H1 (cell line): ENCODE results near the gene SIM2. TPM values are rescaled to one million over a fixed set of nuclear protein-coding genes. Genes with fewer than 3 reads are reported as not detected.

ENCODE experiments used
- CTCF ChIA-PET: fragments of 300-600 bp; sonication (Branson Sonifier 250); formaldehyde crosslinking; loops from one replicate; lab custom pipeline; 2021; ENCODE audit not compliant: partially characterized antibody; lab: Charles Lee
- POLR2A ChIA-PET: fragments of 300-600 bp; sonication (Branson Sonifier 250); formaldehyde crosslinking; loops from one replicate; lab custom pipeline; 2021; ENCODE audit warnings: inconsistent platforms; ENCODE audit not compliant: partially characterized antibody; lab: Charles Lee
- DNase-seq, 2 experiments: peaks; one replicate each; pipeline versions ENCODE4 v3.0.0 to v3.0.0-alpha.2; 2010 to 2022; ENCODE audit warnings: low spot score in 2 of 2, low read depth in 1 of 2, mixed read lengths in 1 of 2
- FAIRE-seq: peaks from 2 replicates; lab custom pipeline; 2011; peaks lifted over from hg19 to GRCh38; lab: Jason Lieb, UNC
- H2AFZ ChIP-seq: 2 replicates; pipeline ENCODE4 v1.8.1; 2012; ENCODE audit warnings: low read length, inconsistent platforms
- H2AK5ac ChIP-seq: 2 replicates; pipeline ENCODE4 v1.6.1; 2013; ENCODE audit warnings: low read depth, low read length
- H2BK120ac ChIP-seq: replicated peaks from 2 replicates; pipeline ENCODE3; 2013; ENCODE audit warnings: low read depth, low read length, inconsistent platforms
- H2BK12ac ChIP-seq: 2 replicates; pipeline ENCODE4 v1.6.1; 2013; ENCODE audit warnings: low read depth, low read length
- H2BK15ac ChIP-seq: 2 replicates; pipeline ENCODE4 v1.6.1; 2013; ENCODE audit warnings: low read length
- H2BK20ac ChIP-seq: 2 replicates; pipeline ENCODE4 v1.6.1; 2013; ENCODE audit warnings: low read length
- H2BK5ac ChIP-seq: 2 replicates; pipeline ENCODE4 v1.6.1; 2013; ENCODE audit warnings: low read depth, low read length
- H3K14ac ChIP-seq: 2 replicates; pipeline ENCODE4 v1.6.1; 2013; ENCODE audit warnings: inconsistent platforms; ENCODE audit not compliant: insufficient read length
- H3K18ac ChIP-seq: 2 replicates; pipeline ENCODE4 v1.6.1; 2013; ENCODE audit warnings: low read length; ENCODE audit errors: extremely low read depth
- H3K23ac ChIP-seq: 2 replicates; pipeline ENCODE4 v1.6.1; 2013; ENCODE audit warnings: inconsistent platforms; ENCODE audit not compliant: insufficient read length
- H3K23me2 ChIP-seq: 2 replicates; pipeline ENCODE4 v1.6.1; 2013; ENCODE audit warnings: low read depth, low read length
- H3K27ac ChIP-seq: 2 replicates; pipeline ENCODE4 v1.6.1; 2011; ENCODE audit warnings: low read depth, low read length, inconsistent platforms
- H3K27me3 ChIP-seq, 4 experiments: replicated peaks in 1 of 4; 1 replicate in 1 of 4; 2 replicates in 3 of 4; pipeline versions ENCODE4 v1.6.1 to v1.8.1; 2011 to 2013; ENCODE audit warnings: low read length in 3 of 4, mild to moderate bottlenecking in 3 of 4, inconsistent platforms in 2 of 4, mixed read lengths in 2 of 4, moderate library complexity in 1 of 4; ENCODE audit not compliant: control insufficient read depth in 3 of 4, insufficient read depth in 3 of 4; ENCODE audit errors: extremely low read depth in 1 of 4
- H3K36me3 ChIP-seq, 4 experiments: 2 replicates each; pipeline versions ENCODE4 v1.6.1 to v1.8.1; 2011 to 2013; ENCODE audit warnings: mild to moderate bottlenecking in 4 of 4, low read length in 3 of 4, moderate library complexity in 2 of 4, control low read depth in 1 of 4, inconsistent platforms in 1 of 4; ENCODE audit not compliant: insufficient read depth in 4 of 4, control insufficient read depth in 2 of 4
- H3K4ac ChIP-seq: replicated peaks from 2 replicates; pipeline ENCODE3; 2013; ENCODE audit warnings: low read length, low read depth, mixed read lengths, inconsistent platforms; ENCODE audit not compliant: insufficient read length
- H3K4me1 ChIP-seq, 4 experiments: replicated peaks in 1 of 4; 1 replicate in 1 of 4; 2 replicates in 3 of 4; pipeline versions ENCODE4 v1.6.1 to v1.8.1; 2011 to 2013; ENCODE audit warnings: low read length in 3 of 4, inconsistent platforms in 2 of 4, mixed read lengths in 1 of 4; ENCODE audit not compliant: insufficient read depth in 4 of 4, control insufficient read depth in 3 of 4
- H3K4me2 ChIP-seq, 2 experiments: 2 replicates each; pipeline versions ENCODE4 v1.6.1 to v1.8.1; 2011 to 2013; ENCODE audit warnings: low read depth in 2 of 2, low read length in 2 of 2, control low read depth in 1 of 2, inconsistent platforms in 1 of 2, mild to moderate bottlenecking in 1 of 2; ENCODE audit not compliant: insufficient read depth in 1 of 2
- H3K4me3 ChIP-seq, 4 experiments: fragments of 200-600, 300-600 bp in 1 of 4; sonication (generic), shearing (Covaris generic), sonication (Bioruptor Twin) in 1 of 4; 2 replicates each; pipeline versions ENCODE4 v1.5.1 to v1.8.1; 2011 to 2016; ENCODE audit warnings: low read length in 4 of 4, low read depth in 3 of 4, control low read depth in 2 of 4, inconsistent platforms in 2 of 4, mild to moderate bottlenecking in 2 of 4, mixed read lengths in 1 of 4, moderate library complexity in 1 of 4; ENCODE audit not compliant: insufficient read depth in 2 of 4; ENCODE audit errors: extremely low read depth in 1 of 4
- H3K56ac ChIP-seq: replicated peaks from 2 replicates; pipeline ENCODE3; 2013; ENCODE audit warnings: low read depth, mild to moderate bottlenecking, mixed read lengths, low read length, inconsistent platforms; ENCODE audit not compliant: insufficient read length
- H3K79me1 ChIP-seq: 2 replicates; pipeline ENCODE4 v1.6.1; 2013; ENCODE audit warnings: low read depth, low read length, control low read depth
- H3K79me2 ChIP-seq, 2 experiments: 2 replicates each; pipeline versions ENCODE4 v1.6.1 to v1.8.1; 2012 to 2013; ENCODE audit warnings: low read length in 2 of 2, mild to moderate bottlenecking in 2 of 2, inconsistent platforms in 1 of 2; ENCODE audit not compliant: insufficient read depth in 2 of 2, control insufficient read depth in 1 of 2
- H3K9ac ChIP-seq, 4 experiments: replicated peaks in 1 of 4; 1 replicate in 1 of 4; 2 replicates in 3 of 4; pipeline versions ENCODE4 v1.6.1 to v1.8.1; 2011 to 2013; ENCODE audit warnings: low read depth in 3 of 4, low read length in 3 of 4, control low read depth in 2 of 4, mild to moderate bottlenecking in 2 of 4, moderate library complexity in 2 of 4, inconsistent platforms in 1 of 4; ENCODE audit errors: extremely low read depth in 1 of 4
- H3K9me3 ChIP-seq, 2 experiments: 2 replicates each; pipeline versions ENCODE4 v1.6.1 to v1.8.1; 2012 to 2013; ENCODE audit warnings: mild to moderate bottlenecking in 2 of 2, moderate library complexity in 2 of 2, control low read depth in 1 of 2, inconsistent platforms in 1 of 2, low read depth in 1 of 2, low read length in 1 of 2, mixed read lengths in 1 of 2; ENCODE audit not compliant: insufficient read depth in 2 of 2
- H4K20me1 ChIP-seq, 2 experiments: replicated peaks in 1 of 2; 2 replicates each; pipeline versions ENCODE3 to v1.8.1; 2011 to 2013; ENCODE audit warnings: inconsistent platforms in 2 of 2, low read length in 2 of 2, mild to moderate bottlenecking in 1 of 2; ENCODE audit not compliant: insufficient read depth in 2 of 2, control insufficient read depth in 1 of 2
- H4K5ac ChIP-seq: 2 replicates; pipeline ENCODE4 v1.6.1; 2013; ENCODE audit warnings: low read length, low read depth, mixed read lengths, inconsistent platforms; ENCODE audit not compliant: insufficient read length
- H4K8ac ChIP-seq: 2 replicates; pipeline ENCODE4 v1.8.0; 2013; ENCODE audit warnings: mild to moderate bottlenecking, moderate library complexity, low read length, inconsistent platforms; ENCODE audit not compliant: insufficient read depth; ENCODE audit errors: extremely low read depth
- H4K91ac ChIP-seq: replicated peaks from 2 replicates; pipeline ENCODE3; 2013; ENCODE audit warnings: low read length, mixed read lengths, inconsistent platforms; ENCODE audit not compliant: insufficient read length
- BACH1 ChIP-seq: IDR thresholded peaks from 2 replicates; pipeline ENCODE4 v1.6.1; 2012; ENCODE audit warnings: low read length, improper control_type of control experiment
- BRCA1 ChIP-seq: IDR thresholded peaks from 2 replicates; pipeline ENCODE4 v1.6.1; 2012; ENCODE audit warnings: low read depth, low read length, improper control_type of control experiment
- KDM4A ChIP-seq: IDR thresholded peaks from one replicate; pipeline ENCODE4 v1.7.1; 2012; ENCODE audit warnings: low read depth, mild to moderate bottlenecking, moderate library complexity, low read length, inconsistent platforms; ENCODE audit not compliant: severe bottlenecking
- POLR2A ChIP-seq, 2 experiments: IDR thresholded peaks; 1 replicate in 1 of 2; 2 replicates in 1 of 2; pipeline ENCODE4 v1.6.1; 2011; ENCODE audit warnings: low read depth in 2 of 2, low read length in 2 of 2, mild to moderate bottlenecking in 2 of 2; ENCODE audit errors: control extremely low read depth in 1 of 2
- SP1 ChIP-seq: IDR thresholded peaks from 2 replicates; pipeline ENCODE4 v1.6.1; 2011; ENCODE audit warnings: low read depth, low read length
- WGBS, 2 experiments: shearing (Covaris generic) in 1 of 2; methylation state at CpG; one replicate each; pipeline versions ENCODE4 v1.1.6 to v1.1.7; 2013 to 2015; ENCODE audit warnings: low lambda C conversion rate in 2 of 2, mixed read lengths in 2 of 2, inconsistent platforms in 1 of 2, low coverage in 1 of 2, missing lambda C conversion rate in 1 of 2; ENCODE audit not compliant: insufficient replicate concordance in 2 of 2, insufficient coverage in 1 of 2, insufficient read length in 1 of 2; ENCODE audit errors: extremely low coverage in 1 of 2, missing lambda C conversion rate in 1 of 2; 5-methylcytosine and 5-hydroxymethylcytosine counted together
- polyA plus RNA-seq, 7 experiments: library from polyadenylated mRNA; depleted of rRNA in 3 of 7; stranded (reverse) in 5 of 7; unstranded in 2 of 7; fragments of >200 nt in 5 of 7; fragments of 200-250 nt in 2 of 7; gene quantifications; 1 replicate in 5 of 7; 2 replicates in 1 of 7; 4 replicates in 1 of 7; pipeline versions ENCODE4 v1.2.1 to v1.2.3, GENCODE V29; 2011 to 2013; ENCODE audit warnings: missing spikeins in 2 of 7, mixed read lengths in 2 of 7
- total RNA-seq: library from RNA; stranded (reverse); fragmentation: NEBNext Ultra II Directional; extraction: Animal tissue kit (Norgen Biotek cat#: 25700); gene quantifications from 2 replicates; pipeline ENCODE4 v1.2.1, GENCODE V29; 2021

SIM2 gene
- total and polyA plus RNA-seq, 2 of the 8 experiments (the other 6 are each of a cell fraction or from before 2014, with no cell fraction given), result 0.05 to 0.26 TPM

DNA sequence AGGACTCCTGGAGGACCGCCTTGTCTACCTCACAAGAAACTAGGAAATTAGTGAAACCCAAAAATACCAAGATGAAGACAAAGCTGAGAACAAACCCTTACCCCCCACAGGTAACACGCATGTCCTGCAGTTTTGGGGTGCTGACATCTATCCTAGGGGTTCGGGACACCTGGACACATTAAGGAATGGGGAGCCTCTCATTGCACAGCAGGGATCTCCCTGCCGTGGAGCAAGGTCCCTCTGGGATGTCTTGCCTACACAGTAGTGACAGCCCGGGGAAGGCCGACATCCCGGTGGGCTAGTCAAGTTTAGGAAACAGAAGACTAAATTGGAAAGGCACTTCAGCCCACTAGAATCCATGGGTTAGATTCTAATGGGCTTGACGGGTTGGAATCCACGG is 44.5 kb downstream of the SIM2 start:
- no peak overlapping the region for H3K4me2 ChIP-seq
- no peak for TF ChIP-seq SP1
- TF ChIP-seq BRCA1, result no peak
- no peak for TF ChIP-seq POLR2A (IDR thresholded peaks at IDR 0.05; ENCODE audit: control extremely low read depth in 1 of 2, low read depth in 2 of 2, low read length in 2 of 2)
- no peak for TF ChIP-seq KDM4A
- no peak for TF ChIP-seq BACH1

More for the DNA sequence above, 44.5 kb downstream of the SIM2 start:
- Histone ChIP-seq H4K20me1 (no peaks in the 10 kb centered on the region), H3K36me3 (no peaks in the 10 kb centered on the region), H3K27me3 (peaks cover 0 to 10% (median 5%) of the 10 kb centered on the region in 4 experiments; a peak in 5 of 7 replicates), H3K56ac (no peak overlapping the region), H3K79me2 (no peaks in the 10 kb centered on the region), H2BK15ac (no peak overlapping the region), H3K14ac (no peak overlapping the region), H4K91ac (no peak overlapping the region), H4K5ac (no peak overlapping the region), H4K8ac (no peak overlapping the region), H3K23me2 (peaks cover 5% of the 10 kb centered on the region), H3K9ac (no peak overlapping the region), H3K79me1 (no peaks in the 10 kb centered on the region), H2BK20ac (no peak overlapping the region), H3K4ac (no peak overlapping the region), H2BK120ac (no peak overlapping the region), H3K9me3 (no peaks in the 10 kb centered on the region), H2AFZ (no peak overlapping the region), H3K27ac (no peak overlapping the region), H2BK5ac (no peak overlapping the region), H3K4me3 (no peak overlapping the region), H3K23ac (no peak overlapping the region), H3K18ac (no peak overlapping the region), H2AK5ac (no peak overlapping the region), H3K4me1 (peaks cover 0 to 7% (median 2%) of the 10 kb centered on the region in 4 experiments; a peak in 4 of 7 replicates), H2BK12ac (no peak overlapping the region)
- CTCF ChIA-PET, result interaction anchor here (0.7 to 2.3 kb wide), 8 partner anchors 11 to 179 kb away, joined by 3 to 8 read pairs (median 4); no protein-coding TSS in a partner anchor
- FAIRE-seq, result no peak
- POLR2A ChIA-PET, result no interaction called here
- DNase-seq, result no peak
- 93% methylated on average over 9 of the region's 9 CpGs; no CpG with 5 or more reads in 1 of the 2 experiments for WGBS, 2 experiments
